ENCODE measurements around the gene FGR. TPM values are rescaled to one million over a fixed set of nuclear protein-coding genes. Genes with fewer than 3 reads are reported as not detected.
"Not testable (repeated sequence)": the region's sequence is repeated elsewhere in the genome, so short reads cannot be mapped to it uniquely, and the experiment has no call there.

Gene FGR
- total RNA-seq, 2 donors from 2014 or later = 0.62 to 2.1 TPM

- Mint-ChIP-seq H3K4me1 (ENCODE audit: low read depth) (peaks cover 39% of the 10 kb centered on the region), H3K27ac (no peak overlapping the region), H3K36me3 (ENCODE audit: insufficient read depth in 2 of 2) (no peaks in the 10 kb centered on the region), H3K27me3 (ENCODE audit: low read depth) (no peaks in the 10 kb centered on the region), H3K4me3 (no peak overlapping the region), H3K9me3 (no peaks in the 10 kb centered on the region)
- DNase-seq (no peak), ATAC-seq (replicated peaks in 1 of 2) (no peak)
These were observed 3.8 kb upstream of the FGR start for GRCh38 chr1:27638805-27639204.

- no peak for DNase-seq
- Mint-ChIP-seq H3K27me3 (ENCODE audit: low read depth) (no peaks in the 10 kb centered on the region), H3K27ac (peak overlapping the region; percentile 9), H3K4me3 (no peak overlapping the region), H3K9me3 (no peaks in the 10 kb centered on the region), H3K36me3 (ENCODE audit: insufficient read depth in 2 of 2) (no peaks in the 10 kb centered on the region), H3K4me1 (ENCODE audit: low read depth) (peaks cover 40% of the 10 kb centered on the region)
- ATAC-seq (replicated peaks in 1 of 2) = no peak
These were observed 3.2 kb upstream of the FGR start for GRCh38 chr1:27638047-27638734.

- Mint-ChIP-seq H3K27ac (no peak overlapping the region), H3K9me3 (no peaks in the 10 kb centered on the region), H3K36me3 (ENCODE audit: insufficient read depth in 2 of 2) (no peaks in the 10 kb centered on the region), H3K4me3 (peak overlapping the region; percentile 45 to 60), H3K27me3 (ENCODE audit: low read depth) (no peaks in the 10 kb centered on the region), H3K4me1 (ENCODE audit: low read depth) (peaks cover 66% of the 10 kb centered on the region)
- no peak for ATAC-seq (replicated peaks in 1 of 2)
- DNase-seq = no peak
These were observed 584 bp upstream of the FGR start for GRCh38 chr1:27635396-27636142.

GRCh38 chr1:27634177-27634984 lies 604 bp downstream of the FGR start:
- Mint-ChIP-seq H3K27ac (peak overlapping the region; percentile 59), H3K36me3 (ENCODE audit: insufficient read depth in 2 of 2) (no peaks in the 10 kb centered on the region), H3K27me3 (ENCODE audit: low read depth) (no peaks in the 10 kb centered on the region), H3K9me3 (no peaks in the 10 kb centered on the region), H3K4me3 (peak overlapping the region; percentile 51 to 75), H3K4me1 (ENCODE audit: low read depth) (peaks cover 73% of the 10 kb centered on the region)
- ATAC-seq (replicated peaks in 1 of 2) (peak in 1 of 2 donors; percentile 27), DNase-seq (peak; percentile 58 to 61)

GRCh38 chr1:27633640-27634176 lies 1.3 kb downstream of the FGR start:
- Mint-ChIP-seq H3K27me3 (ENCODE audit: low read depth) (no peaks in the 10 kb centered on the region), H3K36me3 (ENCODE audit: insufficient read depth in 2 of 2) (no peaks in the 10 kb centered on the region), H3K27ac (no peak overlapping the region), H3K4me3 (peak overlapping the region; percentile 56 to 76), H3K9me3 (no peaks in the 10 kb centered on the region), H3K4me1 (ENCODE audit: low read depth) (peaks cover 80% of the 10 kb centered on the region)
- DNase-seq (no peak), ATAC-seq (replicated peaks in 1 of 2) (no peak)

- DNase-seq (no peak), ATAC-seq (replicated peaks in 1 of 2) (no peak)
- Mint-ChIP-seq H3K4me1 (ENCODE audit: low read depth) (peaks cover 81% of the 10 kb centered on the region), H3K27me3 (ENCODE audit: low read depth) (no peaks in the 10 kb centered on the region), H3K27ac (no peak overlapping the region), H3K9me3 (no peaks in the 10 kb centered on the region), H3K36me3 (ENCODE audit: insufficient read depth in 2 of 2) (no peaks in the 10 kb centered on the region), H3K4me3 (peak overlapping the region; percentile 56 to 76)
These were observed 1.7 kb downstream of the FGR start for GRCh38 chr1:27633298-27633610.

- no peaks in the 10 kb centered on the region for H3K36me3 Mint-ChIP-seq (ENCODE audit: insufficient read depth in 2 of 2)
- H3K27ac Mint-ChIP-seq = peak overlapping the region; percentile 58
- DNase-seq (peak; percentile 68 to 72), ATAC-seq (replicated peaks in 1 of 2) (peak; percentile 66 to 68)
- H3K27me3 Mint-ChIP-seq (ENCODE audit: low read depth) = no peaks in the 10 kb centered on the region
- peak overlapping the region; percentile 56 to 76 for H3K4me3 Mint-ChIP-seq
- no peaks in the 10 kb centered on the region for H3K9me3 Mint-ChIP-seq
- H3K4me1 Mint-ChIP-seq (ENCODE audit: low read depth) = peaks cover 76% of the 10 kb centered on the region
These were observed 2.3 kb downstream of the FGR start for GRCh38 chr1:27632387-27633297.

- Mint-ChIP-seq H3K4me1 (ENCODE audit: low read depth) (peaks cover 66% of the 10 kb centered on the region), H3K27ac (no peak overlapping the region), H3K27me3 (ENCODE audit: low read depth) (no peaks in the 10 kb centered on the region), H3K36me3 (ENCODE audit: insufficient read depth in 2 of 2) (no peaks in the 10 kb centered on the region), H3K9me3 (no peaks in the 10 kb centered on the region), H3K4me3 (no peak overlapping the region)
- no peak for ATAC-seq (replicated peaks in 1 of 2)
- DNase-seq = no peak
These were observed 4.0 kb downstream of the FGR start for GRCh38 chr1:27630859-27631491.

GRCh38 chr1:27628712-27629111 lies 6.3 kb downstream of the FGR start:
- no peaks in the 10 kb centered on the region for H3K27me3 Mint-ChIP-seq (ENCODE audit: low read depth)
- H3K36me3 Mint-ChIP-seq (ENCODE audit: insufficient read depth in 2 of 2) = no peaks in the 10 kb centered on the region
- H3K4me3 Mint-ChIP-seq = no peak overlapping the region
- no peaks in the 10 kb centered on the region for H3K9me3 Mint-ChIP-seq
- peak overlapping the region; percentile 40 for H3K27ac Mint-ChIP-seq
- ATAC-seq (replicated peaks in 1 of 2) = no peak
- peaks cover 54% of the 10 kb centered on the region for H3K4me1 Mint-ChIP-seq (ENCODE audit: low read depth)
- no peak for DNase-seq

GRCh38 chr1:27627733-27628132 lies 7.3 kb downstream of the FGR start:
- H3K4me1 Mint-ChIP-seq (ENCODE audit: low read depth) = peaks cover 51% of the 10 kb centered on the region
- H3K27ac Mint-ChIP-seq; H3K36me3 Mint-ChIP-seq (ENCODE audit: insufficient read depth in 2 of 2); H3K4me3 Mint-ChIP-seq; ATAC-seq (replicated peaks in 1 of 2); H3K27me3 Mint-ChIP-seq (ENCODE audit: low read depth); H3K9me3 Mint-ChIP-seq; DNase-seq: not testable (repeated sequence)

- DNase-seq = no peak
- Mint-ChIP-seq H3K4me3 (no peak overlapping the region), H3K27ac (no peak overlapping the region)
These were observed 7.9 kb downstream of the FGR start for GRCh38 chr1:27627061-27627460.

More at GRCh38 chr1:27627061-27627460, 7.9 kb downstream of the FGR start:
- ATAC-seq (replicated peaks in 1 of 2) = no peak
- peaks cover 44% of the 10 kb centered on the region for H3K4me1 Mint-ChIP-seq (ENCODE audit: low read depth)
- no peaks in the 10 kb centered on the region for H3K27me3 Mint-ChIP-seq (ENCODE audit: low read depth)
- H3K9me3 Mint-ChIP-seq = no peaks in the 10 kb centered on the region
- no peaks in the 10 kb centered on the region for H3K36me3 Mint-ChIP-seq (ENCODE audit: insufficient read depth in 2 of 2)
